ENCODE results near the gene CAMK1D.

- TF ChIP-seq, protein P1, sequence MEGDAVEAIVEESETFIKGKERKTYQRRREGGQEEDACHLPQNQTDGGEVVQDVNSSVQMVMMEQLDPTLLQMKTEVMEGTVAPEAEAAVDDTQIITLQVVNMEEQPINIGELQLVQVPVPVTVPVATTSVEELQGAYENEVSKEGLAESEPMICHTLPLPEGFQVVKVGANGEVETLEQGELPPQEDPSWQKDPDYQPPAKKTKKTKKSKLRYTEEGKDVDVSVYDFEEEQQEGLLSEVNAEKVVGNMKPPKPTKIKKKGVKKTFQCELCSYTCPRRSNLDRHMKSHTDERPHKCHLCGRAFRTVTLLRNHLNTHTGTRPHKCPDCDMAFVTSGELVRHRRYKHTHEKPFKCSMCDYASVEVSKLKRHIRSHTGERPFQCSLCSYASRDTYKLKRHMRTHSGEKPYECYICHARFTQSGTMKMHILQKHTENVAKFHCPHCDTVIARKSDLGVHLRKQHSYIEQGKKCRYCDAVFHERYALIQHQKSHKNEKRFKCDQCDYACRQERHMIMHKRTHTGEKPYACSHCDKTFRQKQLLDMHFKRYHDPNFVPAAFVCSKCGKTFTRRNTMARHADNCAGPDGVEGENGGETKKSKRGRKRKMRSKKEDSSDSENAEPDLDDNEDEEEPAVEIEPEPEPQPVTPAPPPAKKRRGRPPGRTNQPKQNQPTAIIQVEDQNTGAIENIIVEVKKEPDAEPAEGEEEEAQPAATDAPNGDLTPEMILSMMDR (IDR thresholded peaks at IDR 0.05; ENCODE audit: extremely low read depth in 1 of 2, insufficient read depth in 1 of 2, low read depth in 1 of 2, low read length in 2 of 2), result no peak
- no peak for TF ChIP-seq JUN (IDR thresholded peaks at IDR 0.05; ENCODE audit: borderline replicate concordance, insufficient read depth, insufficient read length, low read depth)
- TF ChIP-seq POLR2A (IDR thresholded peaks at IDR 0.05; ENCODE audit: low read depth, low read length), result no peak
- TF ChIP-seq POLR2AphosphoS5 (IDR thresholded peaks at IDR 0.05; ENCODE audit: insufficient read depth, low read depth, low read length), result no peak
- no peak for TF ChIP-seq EZH2 (IDR thresholded peaks at IDR 0.05; ENCODE audit: borderline replicate concordance, low read depth, low read length, severe bottlenecking)
Measured at GRCh38 chr10:12507165-12507850, 158.0 kb downstream of the CAMK1D start.

Data from endothelial cell of umbilical vein (primary cell).